ENCODE measurements around the gene FANCI. TPM values are rescaled to one million over a fixed set of nuclear protein-coding genes. Genes with fewer than 3 reads are reported as not detected.

The FANCI gene
- total and polyA plus RNA-seq, 2 of the 13 experiments (the other 11 are each of a cell fraction or from before 2014, with no cell fraction given) = 15.7 to 68.8 TPM

DNA sequence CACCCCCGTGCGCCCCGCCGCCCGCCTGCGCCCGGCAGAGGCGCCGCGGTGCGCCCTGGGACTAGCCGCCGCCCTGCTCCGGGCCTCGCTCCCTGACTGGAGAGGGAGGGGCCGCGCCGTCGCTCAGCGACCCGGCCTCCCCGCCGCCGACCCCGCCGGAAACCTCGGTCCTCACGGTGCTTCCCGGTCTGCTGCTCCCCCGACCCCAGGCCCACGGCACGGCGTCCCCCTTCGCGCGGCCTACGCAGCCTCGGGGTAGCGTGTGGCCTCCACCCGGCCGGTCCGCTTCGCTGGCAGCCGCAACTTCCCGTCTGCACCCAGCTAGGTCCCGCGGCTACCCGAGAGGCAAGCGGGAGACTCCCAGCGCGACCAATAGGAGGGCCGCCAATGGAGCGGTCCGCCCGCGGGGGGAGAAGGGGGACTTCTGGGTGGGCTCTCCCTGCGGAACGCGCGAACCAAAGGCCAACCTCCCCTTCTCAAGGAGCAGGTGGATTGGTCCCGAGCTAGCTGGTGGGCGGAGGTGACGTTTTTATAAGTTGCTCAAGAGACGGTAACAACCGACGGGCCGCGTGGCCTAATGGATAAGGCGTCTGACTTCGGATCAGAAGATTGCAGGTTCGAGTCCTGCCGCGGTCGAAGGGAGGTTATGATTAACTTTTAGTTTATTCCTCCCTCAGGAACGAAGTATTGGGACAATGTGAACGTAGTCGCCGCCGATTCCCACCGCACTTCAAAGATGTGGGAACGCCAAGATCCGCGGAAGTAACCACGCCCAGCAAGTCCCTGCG is 90.9 kb downstream of the FANCI start, which contains the start of gene POLG (continued):
- TF ChIP-seq JUNB (CRISPR knock-in tag; IDR thresholded peaks at IDR 0.05; ENCODE audit: borderline replicate concordance) (no peak; the same call in 1 of the 2 replicates), ZNF34 (CRISPR knock-in tag; IDR thresholded peaks at IDR 0.05; ENCODE audit: borderline replicate concordance) (no peak), KAT8 (CRISPR knock-in tag; IDR thresholded peaks at IDR 0.05) (peak; percentile 84), ZMYM4 (CRISPR knock-in tag; IDR thresholded peaks at IDR 0.05) (peak; percentile 91), CHCHD3 (CRISPR knock-in tag; IDR thresholded peaks at IDR 0.05) (no peak), ZNF746 (CRISPR knock-in tag; IDR thresholded peaks at IDR 0.05) (no peak; the same call in 1 of the 2 replicates), CCDC6 (CRISPR knock-in tag; IDR thresholded peaks at IDR 0.05) (peak; percentile 67), NCOA5 (CRISPR knock-in tag; IDR thresholded peaks at IDR 0.05) (no peak), KAT2B (IDR thresholded peaks at IDR 0.05; ENCODE audit: borderline replicate concordance, low read depth, low read length) (no peak), SP5 (CRISPR knock-in tag; IDR thresholded peaks at IDR 0.05; ENCODE audit: borderline replicate concordance, low read depth) (peak; percentile 10; the same call in 1 of the 2 replicates), ZBTB38 (CRISPR knock-in tag; IDR thresholded peaks at IDR 0.05) (peak; percentile 55; the same call in 1 of the 2 replicates), MTA3 (CRISPR knock-in tag; IDR thresholded peaks at IDR 0.05) (no peak), FOXA3 (CRISPR knock-in tag; IDR thresholded peaks at IDR 0.05) (peak; percentile 65; the same call in 1 of the 2 replicates), SOX6 (IDR thresholded peaks at IDR 0.05) (no peak), SOX6 (CRISPR knock-in tag; IDR thresholded peaks at IDR 0.05) (peak; percentile 85), KDM5B (CRISPR knock-in tag; IDR thresholded peaks at IDR 0.05; ENCODE audit: borderline replicate concordance) (peak; percentile 68; the same call in 1 of the 2 replicates)
- TF ChIP-seq, protein P1, sequence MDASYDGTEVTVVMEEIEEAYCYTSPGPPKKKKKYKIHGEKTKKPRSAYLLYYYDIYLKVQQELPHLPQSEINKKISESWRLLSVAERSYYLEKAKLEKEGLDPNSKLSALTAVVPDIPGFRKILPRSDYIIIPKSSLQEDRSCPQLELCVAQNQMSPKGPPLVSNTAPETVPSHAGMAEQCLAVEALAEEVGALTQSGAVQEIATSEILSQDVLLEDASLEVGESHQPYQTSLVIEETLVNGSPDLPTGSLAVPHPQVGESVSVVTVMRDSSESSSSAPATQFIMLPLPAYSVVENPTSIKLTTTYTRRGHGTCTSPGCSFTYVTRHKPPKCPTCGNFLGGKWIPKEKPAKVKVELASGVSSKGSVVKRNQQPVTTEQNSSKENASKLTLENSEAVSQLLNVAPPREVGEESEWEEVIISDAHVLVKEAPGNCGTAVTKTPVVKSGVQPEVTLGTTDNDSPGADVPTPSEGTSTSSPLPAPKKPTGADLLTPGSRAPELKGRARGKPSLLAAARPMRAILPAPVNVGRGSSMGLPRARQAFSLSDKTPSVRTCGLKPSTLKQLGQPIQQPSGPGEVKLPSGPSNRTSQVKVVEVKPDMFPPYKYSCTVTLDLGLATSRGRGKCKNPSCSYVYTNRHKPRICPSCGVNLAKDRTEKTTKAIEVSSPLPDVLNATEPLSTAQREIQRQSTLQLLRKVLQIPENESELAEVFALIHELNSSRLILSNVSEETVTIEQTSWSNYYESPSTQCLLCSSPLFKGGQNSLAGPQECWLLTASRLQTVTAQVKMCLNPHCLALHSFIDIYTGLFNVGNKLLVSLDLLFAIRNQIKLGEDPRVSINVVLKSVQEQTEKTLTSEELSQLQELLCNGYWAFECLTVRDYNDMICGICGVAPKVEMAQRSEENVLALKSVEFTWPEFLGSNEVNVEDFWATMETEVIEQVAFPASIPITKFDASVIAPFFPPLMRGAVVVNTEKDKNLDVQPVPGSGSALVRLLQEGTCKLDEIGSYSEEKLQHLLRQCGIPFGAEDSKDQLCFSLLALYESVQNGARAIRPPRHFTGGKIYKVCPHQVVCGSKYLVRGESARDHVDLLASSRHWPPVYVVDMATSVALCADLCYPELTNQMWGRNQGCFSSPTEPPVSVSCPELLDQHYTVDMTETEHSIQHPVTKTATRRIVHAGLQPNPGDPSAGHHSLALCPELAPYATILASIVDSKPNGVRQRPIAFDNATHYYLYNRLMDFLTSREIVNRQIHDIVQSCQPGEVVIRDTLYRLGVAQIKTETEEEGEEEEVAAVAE (CRISPR knock-in tag; IDR thresholded peaks at IDR 0.05; ENCODE audit: borderline replicate concordance) = peak; percentile 90; the same call in 1 of the 2 replicates
- TF ChIP-seq, protein P2, sequence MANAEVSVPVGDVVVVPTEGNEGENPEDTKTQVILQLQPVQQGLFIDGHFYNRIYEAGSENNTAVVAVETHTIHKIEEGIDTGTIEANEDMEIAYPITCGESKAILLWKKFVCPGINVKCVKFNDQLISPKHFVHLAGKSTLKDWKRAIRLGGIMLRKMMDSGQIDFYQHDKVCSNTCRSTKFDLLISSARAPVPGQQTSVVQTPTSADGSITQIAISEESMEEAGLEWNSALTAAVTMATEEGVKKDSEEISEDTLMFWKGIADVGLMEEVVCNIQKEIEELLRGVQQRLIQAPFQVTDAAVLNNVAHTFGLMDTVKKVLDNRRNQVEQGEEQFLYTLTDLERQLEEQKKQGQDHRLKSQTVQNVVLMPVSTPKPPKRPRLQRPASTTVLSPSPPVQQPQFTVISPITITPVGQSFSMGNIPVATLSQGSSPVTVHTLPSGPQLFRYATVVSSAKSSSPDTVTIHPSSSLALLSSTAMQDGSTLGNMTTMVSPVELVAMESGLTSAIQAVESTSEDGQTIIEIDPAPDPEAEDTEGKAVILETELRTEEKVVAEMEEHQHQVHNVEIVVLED (CRISPR knock-in tag; IDR thresholded peaks at IDR 0.05; ENCODE audit: borderline replicate concordance) = peak; percentile 71; the same call in 1 of the 2 replicates
- TF ChIP-seq, protein P3, sequence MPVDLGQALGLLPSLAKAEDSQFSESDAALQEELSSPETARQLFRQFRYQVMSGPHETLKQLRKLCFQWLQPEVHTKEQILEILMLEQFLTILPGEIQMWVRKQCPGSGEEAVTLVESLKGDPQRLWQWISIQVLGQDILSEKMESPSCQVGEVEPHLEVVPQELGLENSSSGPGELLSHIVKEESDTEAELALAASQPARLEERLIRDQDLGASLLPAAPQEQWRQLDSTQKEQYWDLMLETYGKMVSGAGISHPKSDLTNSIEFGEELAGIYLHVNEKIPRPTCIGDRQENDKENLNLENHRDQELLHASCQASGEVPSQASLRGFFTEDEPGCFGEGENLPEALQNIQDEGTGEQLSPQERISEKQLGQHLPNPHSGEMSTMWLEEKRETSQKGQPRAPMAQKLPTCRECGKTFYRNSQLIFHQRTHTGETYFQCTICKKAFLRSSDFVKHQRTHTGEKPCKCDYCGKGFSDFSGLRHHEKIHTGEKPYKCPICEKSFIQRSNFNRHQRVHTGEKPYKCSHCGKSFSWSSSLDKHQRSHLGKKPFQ (CRISPR knock-in tag; IDR thresholded peaks at IDR 0.05; ENCODE audit: insufficient replicate concordance) = peak; percentile 94
- TF ChIP-seq, protein P4, sequence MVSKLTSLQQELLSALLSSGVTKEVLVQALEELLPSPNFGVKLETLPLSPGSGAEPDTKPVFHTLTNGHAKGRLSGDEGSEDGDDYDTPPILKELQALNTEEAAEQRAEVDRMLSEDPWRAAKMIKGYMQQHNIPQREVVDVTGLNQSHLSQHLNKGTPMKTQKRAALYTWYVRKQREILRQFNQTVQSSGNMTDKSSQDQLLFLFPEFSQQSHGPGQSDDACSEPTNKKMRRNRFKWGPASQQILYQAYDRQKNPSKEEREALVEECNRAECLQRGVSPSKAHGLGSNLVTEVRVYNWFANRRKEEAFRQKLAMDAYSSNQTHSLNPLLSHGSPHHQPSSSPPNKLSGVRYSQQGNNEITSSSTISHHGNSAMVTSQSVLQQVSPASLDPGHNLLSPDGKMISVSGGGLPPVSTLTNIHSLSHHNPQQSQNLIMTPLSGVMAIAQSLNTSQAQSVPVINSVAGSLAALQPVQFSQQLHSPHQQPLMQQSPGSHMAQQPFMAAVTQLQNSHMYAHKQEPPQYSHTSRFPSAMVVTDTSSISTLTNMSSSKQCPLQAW (CRISPR knock-in tag; IDR thresholded peaks at IDR 0.05) = peak; percentile 97

Measured in HepG2 (cell line).